ENCODE results near the gene NXN. TPM values are rescaled to one million over a fixed set of nuclear protein-coding genes. Genes with fewer than 3 reads are reported as not detected.

Gene NXN
- total RNA-seq, 6 experiments from 2014 or later = 81.7 to 93.8 (median 92.2) TPM

Small RNA genes within 50 kb of the gene (microRNA-seq; reads per million reads assigned to microRNA genes)
- gene MIR3183 = 3.1 reads per million

Other genes starting within 250 kb of the NXN start
- gene TLCD3A, start 247.2 kb downstream of the NXN start, total RNA-seq (2021; fragmentation: NEBNext Ultra II Directional; extraction: Animal tissue kit (Norgen Biotek cat#: 25700)) = 10 to 100 TPM; 28.2 to 35.8 (median 34.5) TPM
- 10 to 100 TPM; 21.0 to 27.7 (median 21.7) TPM for gene GEMIN4, start 227.5 kb downstream of the NXN start, total RNA-seq (2021; fragmentation: NEBNext Ultra II Directional; extraction: Animal tissue kit (Norgen Biotek cat#: 25700))
- gene GLOD4, start 197.5 kb downstream of the NXN start, total RNA-seq (2021; fragmentation: NEBNext Ultra II Directional; extraction: Animal tissue kit (Norgen Biotek cat#: 25700)) = 10 to 100 TPM; 43.8 to 57.9 (median 48.6) TPM
- 10 to 100 TPM; 10.9 to 13.4 (median 12.8) TPM for gene MRM3, start 197.4 kb downstream of the NXN start, total RNA-seq (2021; fragmentation: NEBNext Ultra II Directional; extraction: Animal tissue kit (Norgen Biotek cat#: 25700))
- 10 to 100 TPM; 16.8 to 21.5 (median 18.2) TPM for gene TIMM22, start 17.4 kb upstream of the NXN start, total RNA-seq (2021; fragmentation: NEBNext Ultra II Directional; extraction: Animal tissue kit (Norgen Biotek cat#: 25700))
- gene ABR, start 200.2 kb upstream of the NXN start, total RNA-seq (2021; fragmentation: NEBNext Ultra II Directional; extraction: Animal tissue kit (Norgen Biotek cat#: 25700)) = 10 to 100 TPM; 49.3 to 58.4 (median 54.4) TPM